ENCODE results near the gene NOXA1. TPM values are rescaled to one million over a fixed set of nuclear protein-coding genes. Genes with fewer than 3 reads are reported as not detected.

The NOXA1 gene
- total RNA-seq, 5 donors from 2014 or later (not counting 1 experiment from before 2014, with no cell fraction given), result 6.4 to 11.7 (median 8.1) TPM

- ATAC-seq (replicated peaks in 1 of 4) (no peak), DNase-seq (no peak)
- Histone ChIP-seq H3K4me1 (ENCODE audit: control insufficient read depth in 1 of 2, extremely low read depth in 1 of 2, insufficient read depth in 2 of 2, low read length in 2 of 2) (peaks cover 5 to 51% of the 10 kb centered on the region in 2 experiments), H3K4me3 (ENCODE audit: control insufficient read depth in 1 of 2, extremely low read depth in 1 of 2, low read length in 1 of 2) (no peak overlapping the region), H3K27ac (ENCODE audit: low read length) (no peak overlapping the region), H3K9me3 (no peaks in the 10 kb centered on the region), H3K36me3 (ENCODE audit: control insufficient read depth in 2 of 2, extremely low read depth in 1 of 2, insufficient read depth in 1 of 2, low read length in 1 of 2) (no peaks in the 10 kb centered on the region), H3K27me3 (replicated peaks in 1 of 2; ENCODE audit: control insufficient read depth in 2 of 2, extremely low read depth in 1 of 2, insufficient read depth in 2 of 2, low read length in 1 of 2) (peaks cover 0 to 23% of the 10 kb centered on the region in 2 experiments)
- WGBS (ENCODE audit: insufficient coverage), result 70% methylated on average over 21 of the region's 21 CpGs
- H3K27me3 Mint-ChIP-seq, result peaks cover 2 to 7% of the 10 kb centered on the region in 2 donors
- no peaks in the 10 kb centered on the region for H3K9me3 Mint-ChIP-seq
- peak overlapping the region; percentile 12 to 20 for H3K27ac Mint-ChIP-seq
- H3K36me3 Mint-ChIP-seq, result no peaks in the 10 kb centered on the region
- no peak overlapping the region for H3K4me3 Mint-ChIP-seq
- H3K4me1 Mint-ChIP-seq, result peaks cover 17 to 37% (median 36%) of the 10 kb centered on the region in 3 donors
- ChIA-PET POLR2A (no interaction called here), CTCF (interaction anchor here (0.5 to 0.6 kb wide), 2 partner anchors 9 to 130 kb away, joined by 3 to 4 read pairs; no protein-coding TSS in a partner anchor)
Observed at GRCh38 chr9:137446851-137447471, 23.8 kb downstream of the NOXA1 start.

DNA sequence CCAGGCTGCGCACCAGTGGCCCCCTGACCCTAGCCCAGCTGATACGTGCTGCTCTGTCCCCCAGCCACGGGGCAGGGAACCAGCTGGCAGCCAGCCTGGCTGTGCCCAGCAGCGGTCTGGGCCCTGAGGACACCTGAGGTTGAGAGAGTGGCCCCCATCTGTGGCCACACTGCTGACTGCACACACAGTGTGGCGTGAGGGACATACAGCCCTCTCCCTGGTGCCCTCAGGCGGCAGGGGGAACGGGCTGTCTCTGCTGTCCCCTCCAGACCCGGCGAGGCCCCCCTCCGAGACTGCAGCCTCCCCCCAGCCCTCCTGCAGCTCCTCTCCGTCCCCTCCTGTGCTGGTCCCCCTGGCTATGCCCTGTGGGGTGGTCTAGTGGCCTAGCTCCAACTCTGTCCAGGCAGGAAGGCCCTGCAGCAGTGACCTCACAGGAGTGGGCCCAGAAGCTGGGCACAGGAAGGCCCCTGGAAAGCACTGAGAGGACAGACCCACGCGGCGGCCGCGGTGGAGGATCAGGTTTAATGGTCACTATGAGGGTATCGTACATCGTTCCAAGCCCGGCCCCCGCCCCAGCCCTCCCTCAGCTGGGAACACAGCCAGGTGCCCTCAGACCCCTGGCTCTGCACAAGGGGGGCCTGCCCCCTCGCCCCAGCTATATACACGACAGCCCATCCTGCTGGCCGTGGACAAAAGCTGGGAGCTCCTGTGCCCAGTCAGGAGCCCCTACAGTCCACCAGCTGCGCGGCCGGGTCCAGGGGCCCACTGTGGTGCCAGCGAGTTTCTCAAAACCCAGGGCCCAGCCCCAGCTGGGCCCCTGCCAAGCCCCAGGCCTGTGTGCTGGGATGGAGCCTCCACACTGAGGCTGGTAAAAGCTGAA, 24.8 kb downstream of the NOXA1 start:
- Histone ChIP-seq H3K27ac (ENCODE audit: low read length) (no peak overlapping the region), H3K27me3 (replicated peaks in 1 of 2; ENCODE audit: control insufficient read depth in 2 of 2, extremely low read depth in 1 of 2, insufficient read depth in 2 of 2, low read length in 1 of 2) (peaks cover 0 to 22% of the 10 kb centered on the region in 2 experiments), H3K36me3 (ENCODE audit: control insufficient read depth in 2 of 2, extremely low read depth in 1 of 2, insufficient read depth in 1 of 2, low read length in 1 of 2) (peaks cover 3% of the 10 kb centered on the region in 2 donors), H3K4me1 (ENCODE audit: control insufficient read depth in 1 of 2, extremely low read depth in 1 of 2, insufficient read depth in 2 of 2, low read length in 2 of 2) (peaks cover 15 to 61% of the 10 kb centered on the region in 2 experiments), H3K4me3 (ENCODE audit: control insufficient read depth in 1 of 2, extremely low read depth in 1 of 2, low read length in 1 of 2) (no peak overlapping the region), H3K9me3 (no peaks in the 10 kb centered on the region)
- ATAC-seq (replicated peaks in 1 of 4), result no peak
- 90% methylated on average over 17 of the region's 27 CpGs for WGBS (ENCODE audit: insufficient coverage)
- CTCF ChIA-PET, result interaction anchor here (0.5 to 0.9 kb wide), 3 partner anchors 8 to 79 kb away, joined by 3 to 4 read pairs (median 4); partner anchors contain the start of genes EXD3 (in 1 of the 2) and NOXA1 (in 1 of the 2)
- peaks cover 0 to 4% of the 10 kb centered on the region in 2 donors for H3K27me3 Mint-ChIP-seq
- H3K4me3 Mint-ChIP-seq, result no peak overlapping the region
- POLR2A ChIA-PET, result interaction anchor here in 1 of 2 donors (0.6 kb wide), 1 partner anchor 21 kb away, joined by 3 read pairs; no protein-coding TSS in a partner anchor
- no peak overlapping the region for H3K27ac Mint-ChIP-seq
- peaks cover 22 to 44% (median 39%) of the 10 kb centered on the region in 3 donors for H3K4me1 Mint-ChIP-seq
- no peak for DNase-seq
- H3K36me3 Mint-ChIP-seq, result no peaks in the 10 kb centered on the region
- H3K9me3 Mint-ChIP-seq, result no peaks in the 10 kb centered on the region

GRCh38 chr9:137448602-137448962, 25.4 kb downstream of the NOXA1 start:
- no peak overlapping the region for H3K4me3 ChIP-seq (ENCODE audit: control insufficient read depth in 1 of 2, extremely low read depth in 1 of 2, low read length in 1 of 2)
- CTCF ChIA-PET, result no interaction called here
- no peak for DNase-seq
- no peak overlapping the region for H3K4me3 Mint-ChIP-seq
- H3K27me3 Mint-ChIP-seq, result peaks cover 0 to under 1% of the 10 kb centered on the region in 2 donors
- ATAC-seq (replicated peaks in 1 of 4), result peak in 1 of 4 experiments; percentile 5
- H3K27ac Mint-ChIP-seq, result no peak overlapping the region
- H3K4me1 ChIP-seq (ENCODE audit: control insufficient read depth in 1 of 2, extremely low read depth in 1 of 2, insufficient read depth in 2 of 2, low read length in 2 of 2), result peaks cover 22 to 67% of the 10 kb centered on the region in 2 experiments
- WGBS (ENCODE audit: insufficient coverage), result 93% methylated on average over 10 of the region's 16 CpGs
- H3K36me3 Mint-ChIP-seq, result no peaks in the 10 kb centered on the region
- H3K27me3 ChIP-seq (replicated peaks in 1 of 2; ENCODE audit: control insufficient read depth in 2 of 2, extremely low read depth in 1 of 2, insufficient read depth in 2 of 2, low read length in 1 of 2), result peaks cover 0 to 18% of the 10 kb centered on the region in 2 experiments
- H3K4me1 Mint-ChIP-seq, result peaks cover 23 to 49% (median 39%) of the 10 kb centered on the region in 3 donors
- no peaks in the 10 kb centered on the region for H3K9me3 ChIP-seq
- H3K36me3 ChIP-seq (ENCODE audit: control insufficient read depth in 2 of 2, extremely low read depth in 1 of 2, insufficient read depth in 1 of 2, low read length in 1 of 2), result peaks cover 5 to 6% of the 10 kb centered on the region in 2 donors
- POLR2A ChIA-PET, result interaction anchor here in 1 of 2 donors (0.6 kb wide), 1 partner anchor 20 kb away, joined by 3 read pairs; no protein-coding TSS in a partner anchor
- no peak overlapping the region for H3K27ac ChIP-seq (ENCODE audit: low read length)
- H3K9me3 Mint-ChIP-seq, result no peaks in the 10 kb centered on the region

- H3K4me3 ChIP-seq (ENCODE audit: control insufficient read depth in 1 of 2, extremely low read depth in 1 of 2, low read length in 1 of 2), result no peak overlapping the region
- H3K27me3 ChIP-seq (replicated peaks in 1 of 2; ENCODE audit: control insufficient read depth in 2 of 2, extremely low read depth in 1 of 2, insufficient read depth in 2 of 2, low read length in 1 of 2), result peaks cover 0 to 13% of the 10 kb centered on the region in 2 experiments
- peaks cover 5 to 6% of the 10 kb centered on the region in 2 donors for H3K36me3 ChIP-seq (ENCODE audit: control insufficient read depth in 2 of 2, extremely low read depth in 1 of 2, insufficient read depth in 1 of 2, low read length in 1 of 2)
- no peaks in the 10 kb centered on the region for H3K36me3 Mint-ChIP-seq
- H3K9me3 ChIP-seq, result no peaks in the 10 kb centered on the region
- peaks cover 26 to 52% (median 39%) of the 10 kb centered on the region in 3 donors for H3K4me1 Mint-ChIP-seq
- ATAC-seq (replicated peaks in 1 of 4) (peak in 1 of 4 experiments; percentile 29), DNase-seq (no peak)
- ChIA-PET POLR2A (no interaction called here), CTCF (no interaction called here)
- no peaks in the 10 kb centered on the region for H3K27me3 Mint-ChIP-seq
- H3K27ac Mint-ChIP-seq, result peak overlapping the region in 1 of 2 donors; percentile 48
- peak overlapping the region in 1 of 3 donors; percentile 17 for H3K4me3 Mint-ChIP-seq
- peaks cover 23 to 73% of the 10 kb centered on the region in 2 experiments for H3K4me1 ChIP-seq (ENCODE audit: control insufficient read depth in 1 of 2, extremely low read depth in 1 of 2, insufficient read depth in 2 of 2, low read length in 2 of 2)
- no peak overlapping the region for H3K27ac ChIP-seq (ENCODE audit: low read length)
- H3K9me3 Mint-ChIP-seq, result no peaks in the 10 kb centered on the region
- 90% methylated on average over 32 of the region's 36 CpGs for WGBS (ENCODE audit: insufficient coverage)
Observed at GRCh38 chr9:137449081-137449844, 26.1 kb downstream of the NOXA1 start.

GRCh38 chr9:137449931-137450538, 26.8 kb downstream of the NOXA1 start:
- Mint-ChIP-seq H3K36me3 (no peaks in the 10 kb centered on the region), H3K27ac (peak overlapping the region; percentile 27 to 55), H3K27me3 (no peaks in the 10 kb centered on the region), H3K9me3 (no peaks in the 10 kb centered on the region), H3K4me3 (peak overlapping the region in 1 of 3 donors; percentile 73), H3K4me1 (peaks cover 30 to 57% (median 34%) of the 10 kb centered on the region in 3 donors)
- WGBS (ENCODE audit: insufficient coverage), result 29% methylated on average over 7 of the region's 18 CpGs
- Histone ChIP-seq H3K4me3 (ENCODE audit: control insufficient read depth in 1 of 2, extremely low read depth in 1 of 2, low read length in 1 of 2) (no peak overlapping the region), H3K36me3 (ENCODE audit: control insufficient read depth in 2 of 2, extremely low read depth in 1 of 2, insufficient read depth in 1 of 2, low read length in 1 of 2) (peaks cover 5 to 10% of the 10 kb centered on the region in 2 donors), H3K27ac (ENCODE audit: low read length) (peak overlapping the region; percentile 54), H3K4me1 (ENCODE audit: control insufficient read depth in 1 of 2, extremely low read depth in 1 of 2, insufficient read depth in 2 of 2, low read length in 2 of 2) (peaks cover 25 to 76% of the 10 kb centered on the region in 2 experiments), H3K9me3 (no peaks in the 10 kb centered on the region), H3K27me3 (replicated peaks in 1 of 2; ENCODE audit: control insufficient read depth in 2 of 2, extremely low read depth in 1 of 2, insufficient read depth in 2 of 2, low read length in 1 of 2) (peaks cover 0 to 11% of the 10 kb centered on the region in 2 experiments)
- ATAC-seq (replicated peaks in 1 of 4) (peak in 2 of 4 experiments; percentile 7 to 28), DNase-seq (peak in 29 of 35 experiments; percentile 35 to 79 (median 54))
- CTCF ChIA-PET, result no interaction called here
- POLR2A ChIA-PET, result no interaction called here
